OCI-LY1 (cell line): ENCODE results near the gene ACACA.

Source experiments
- EZH2 ChIP-seq: fragments of 200-600 bp; sonication (generic), shearing (Covaris generic); IDR thresholded peaks from 2 replicates; pipeline ENCODE4 v1.8.0; 2017; ENCODE audit warnings: borderline replicate concordance, mixed run types, mild to moderate bottlenecking, antibody characterized with exemption, low read length, moderate library complexity, mixed read lengths
- TF ChIP-seq, protein P1 (sequence below): fragments of 200-600 bp; sonication (generic), shearing (Covaris generic); IDR thresholded peaks from 2 replicates; pipeline ENCODE4 v1.5.1; 2017; ENCODE audit warnings: mild to moderate bottlenecking, antibody characterized with exemption, low read length, moderate library complexity, mixed read lengths

DNA sequence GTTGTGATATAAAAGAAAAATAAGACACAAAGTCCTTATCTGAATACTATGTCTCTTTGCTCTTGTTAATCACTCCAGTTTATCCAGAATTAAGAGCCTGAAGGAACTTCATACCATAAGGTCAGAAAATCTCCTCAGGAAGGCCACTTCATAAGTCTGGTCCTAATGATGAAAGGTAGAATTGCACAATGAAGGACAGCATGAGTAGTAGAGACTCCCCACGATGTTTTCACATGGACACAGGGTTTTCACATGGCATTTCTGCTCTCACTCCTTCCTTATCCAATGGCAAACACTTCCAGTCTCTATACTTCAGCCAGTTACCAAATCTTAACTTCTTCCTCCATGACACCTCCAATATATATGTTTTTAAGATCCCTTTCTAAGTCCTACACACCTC is 41.0 kb downstream of the ACACA start:
- no peak for TF ChIP-seq EZH2
- TF ChIP-seq, protein P1, sequence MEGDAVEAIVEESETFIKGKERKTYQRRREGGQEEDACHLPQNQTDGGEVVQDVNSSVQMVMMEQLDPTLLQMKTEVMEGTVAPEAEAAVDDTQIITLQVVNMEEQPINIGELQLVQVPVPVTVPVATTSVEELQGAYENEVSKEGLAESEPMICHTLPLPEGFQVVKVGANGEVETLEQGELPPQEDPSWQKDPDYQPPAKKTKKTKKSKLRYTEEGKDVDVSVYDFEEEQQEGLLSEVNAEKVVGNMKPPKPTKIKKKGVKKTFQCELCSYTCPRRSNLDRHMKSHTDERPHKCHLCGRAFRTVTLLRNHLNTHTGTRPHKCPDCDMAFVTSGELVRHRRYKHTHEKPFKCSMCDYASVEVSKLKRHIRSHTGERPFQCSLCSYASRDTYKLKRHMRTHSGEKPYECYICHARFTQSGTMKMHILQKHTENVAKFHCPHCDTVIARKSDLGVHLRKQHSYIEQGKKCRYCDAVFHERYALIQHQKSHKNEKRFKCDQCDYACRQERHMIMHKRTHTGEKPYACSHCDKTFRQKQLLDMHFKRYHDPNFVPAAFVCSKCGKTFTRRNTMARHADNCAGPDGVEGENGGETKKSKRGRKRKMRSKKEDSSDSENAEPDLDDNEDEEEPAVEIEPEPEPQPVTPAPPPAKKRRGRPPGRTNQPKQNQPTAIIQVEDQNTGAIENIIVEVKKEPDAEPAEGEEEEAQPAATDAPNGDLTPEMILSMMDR = no peak
